SJCRH30 (cell line): ENCODE results near the gene TAB3. TPM values are rescaled to one million over a fixed set of nuclear protein-coding genes. Genes with fewer than 3 reads are reported as not detected.
A peak's percentile ranks its signal among the peaks of the same experiment; 100 is the strongest.

ENCODE experiments used
- DNase-seq, 2 experiments: peaks; one replicate each; pipeline ENCODE4 v3.0.0-alpha.2; 2015 to 2020
- H3K27ac ChIP-seq: fragments of 250-450 bp; sonication (Bioruptor Pico); 2 replicates; pipeline ENCODE4 v1.5.1; 2020; ENCODE audit warnings: mild to moderate bottlenecking, moderate library complexity
- H3K27me3 ChIP-seq: fragments of 250-450 bp; sonication (Bioruptor Pico); 2 replicates; pipeline ENCODE4 v1.5.1; 2020; ENCODE audit warnings: mild to moderate bottlenecking, moderate library complexity
- H3K36me3 ChIP-seq: fragments of 250-450 bp; sonication (Bioruptor Pico); 2 replicates; pipeline ENCODE4 v1.5.1; 2020; ENCODE audit warnings: mild to moderate bottlenecking, moderate library complexity
- H3K4me1 ChIP-seq: fragments of 250-450 bp; sonication (Bioruptor Pico); 2 replicates; pipeline ENCODE4 v1.5.1; 2020; ENCODE audit warnings: mild to moderate bottlenecking, moderate library complexity
- H3K4me3 ChIP-seq: fragments of 250-450 bp; sonication (Bioruptor Pico); 2 replicates; pipeline ENCODE4 v1.5.1; 2020; ENCODE audit warnings: mild to moderate bottlenecking, moderate library complexity
- H3K9me3 ChIP-seq: fragments of 250-450 bp; sonication (Bioruptor Pico); replicated peaks from 2 replicates; pipeline ENCODE4 v1.5.1; 2020; ENCODE audit warnings: mild to moderate bottlenecking, moderate library complexity
- total RNA-seq: library from RNA; depleted of rRNA; stranded (reverse); fragments of >200 nt; shearing (Covaris generic); gene quantifications from 2 replicates; pipeline ENCODE4 v1.2.3, GENCODE V29; 2014

The TAB3 gene
- total RNA-seq, 1 experiment from 2014 or later, result 12.4 TPM

- Histone ChIP-seq H3K4me3 (no peak overlapping the region), H3K4me1 (no peaks in the 10 kb centered on the region), H3K27me3 (no peaks in the 10 kb centered on the region), H3K9me3 (no peaks in the 10 kb centered on the region), H3K36me3 (no peaks in the 10 kb centered on the region), H3K27ac (no peak overlapping the region)
- no peak for DNase-seq
These were observed 9.8 kb upstream of the TAB3 start for GRCh38 chrX:30898886-30899285.

- H3K4me3 ChIP-seq, result no peak overlapping the region
- no peaks in the 10 kb centered on the region for H3K36me3 ChIP-seq
- H3K27ac ChIP-seq, result no peak overlapping the region
- H3K27me3 ChIP-seq, result no peaks in the 10 kb centered on the region
- H3K9me3 ChIP-seq, result no peaks in the 10 kb centered on the region
- DNase-seq, result no peak
- H3K4me1 ChIP-seq, result no peaks in the 10 kb centered on the region
These were observed 6.3 kb upstream of the TAB3 start for GRCh38 chrX:30895370-30895769.

- Histone ChIP-seq H3K4me3 (no peak overlapping the region), H3K36me3 (no peaks in the 10 kb centered on the region), H3K27ac (no peak overlapping the region), H3K9me3 (no peaks in the 10 kb centered on the region), H3K4me1 (no peaks in the 10 kb centered on the region), H3K27me3 (no peaks in the 10 kb centered on the region)
- DNase-seq, result no peak
These were observed 4.2 kb upstream of the TAB3 start for GRCh38 chrX:30893206-30893605.

- no peak overlapping the region for H3K4me3 ChIP-seq
These were observed 3.5 kb upstream of the TAB3 start for GRCh38 chrX:30892591-30892990.

GRCh38 chrX:30888526-30889146, 418 bp downstream of the TAB3 start:
- Histone ChIP-seq H3K4me3 (peak overlapping the region; percentile 70), H3K4me1 (no peaks in the 10 kb centered on the region), H3K27me3 (no peaks in the 10 kb centered on the region), H3K9me3 (no peaks in the 10 kb centered on the region), H3K36me3 (no peaks in the 10 kb centered on the region), H3K27ac (peak overlapping the region; percentile 29; the same call in 1 of the 2 replicates)
- DNase-seq, result peak; percentile 7 to 23

More at GRCh38 chrX:30892591-30892990, 3.5 kb upstream of the TAB3 start:
- H3K27me3 ChIP-seq, result no peaks in the 10 kb centered on the region
- H3K9me3 ChIP-seq, result no peaks in the 10 kb centered on the region
- no peak overlapping the region for H3K27ac ChIP-seq
- H3K36me3 ChIP-seq, result no peaks in the 10 kb centered on the region
- DNase-seq, result no peak
- no peaks in the 10 kb centered on the region for H3K4me1 ChIP-seq

GRCh38 chrX:30887721-30888120, 1.3 kb downstream of the TAB3 start:
- H3K27ac ChIP-seq, result no peak overlapping the region
- no peaks in the 10 kb centered on the region for H3K9me3 ChIP-seq
- H3K4me1 ChIP-seq, result no peaks in the 10 kb centered on the region
- H3K4me3 ChIP-seq, result peak overlapping the region; percentile 70
- H3K27me3 ChIP-seq, result no peaks in the 10 kb centered on the region
- no peaks in the 10 kb centered on the region for H3K36me3 ChIP-seq
- no peak for DNase-seq

GRCh38 chrX:30887288-30887687, 1.8 kb downstream of the TAB3 start:
- H3K4me3 ChIP-seq, result no peak overlapping the region
- H3K4me1 ChIP-seq, result no peaks in the 10 kb centered on the region
- DNase-seq, result no peak
- no peak overlapping the region for H3K27ac ChIP-seq
- no peaks in the 10 kb centered on the region for H3K36me3 ChIP-seq
- no peaks in the 10 kb centered on the region for H3K9me3 ChIP-seq
- no peaks in the 10 kb centered on the region for H3K27me3 ChIP-seq

- no peaks in the 10 kb centered on the region for H3K9me3 ChIP-seq
- DNase-seq, result no peak
- no peaks in the 10 kb centered on the region for H3K27me3 ChIP-seq
- H3K27ac ChIP-seq, result no peak overlapping the region
- no peaks in the 10 kb centered on the region for H3K4me1 ChIP-seq
- H3K4me3 ChIP-seq, result no peak overlapping the region
- H3K36me3 ChIP-seq, result no peaks in the 10 kb centered on the region
These were observed 3.9 kb downstream of the TAB3 start for GRCh38 chrX:30885136-30885535.

- Histone ChIP-seq H3K4me3 (no peak overlapping the region), H3K36me3 (no peaks in the 10 kb centered on the region), H3K27me3 (no peaks in the 10 kb centered on the region), H3K9me3 (no peaks in the 10 kb centered on the region), H3K4me1 (no peaks in the 10 kb centered on the region), H3K27ac (no peak overlapping the region)
- DNase-seq, result no peak
These were observed 5.9 kb downstream of the TAB3 start for GRCh38 chrX:30883138-30883537.

- Histone ChIP-seq H3K27ac (no peak overlapping the region), H3K9me3 (no peaks in the 10 kb centered on the region)
These were observed 7.3 kb downstream of the TAB3 start for GRCh38 chrX:30881797-30882196.

GRCh38 chrX:30881390-30881789, 7.7 kb downstream of the TAB3 start:
- no peak for DNase-seq
- Histone ChIP-seq H3K4me1 (no peaks in the 10 kb centered on the region), H3K36me3 (no peaks in the 10 kb centered on the region), H3K27me3 (no peaks in the 10 kb centered on the region), H3K4me3 (no peak overlapping the region), H3K27ac (no peak overlapping the region), H3K9me3 (no peaks in the 10 kb centered on the region)

More at GRCh38 chrX:30881797-30882196, 7.3 kb downstream of the TAB3 start:
- Histone ChIP-seq H3K36me3 (no peaks in the 10 kb centered on the region), H3K4me1 (no peaks in the 10 kb centered on the region), H3K27me3 (no peaks in the 10 kb centered on the region), H3K4me3 (no peak overlapping the region)
- no peak for DNase-seq

- no peak for DNase-seq
- H3K9me3 ChIP-seq, result no peaks in the 10 kb centered on the region
- no peaks in the 10 kb centered on the region for H3K4me1 ChIP-seq
- no peak overlapping the region for H3K27ac ChIP-seq
- no peaks in the 10 kb centered on the region for H3K27me3 ChIP-seq
- no peak overlapping the region for H3K4me3 ChIP-seq
- no peaks in the 10 kb centered on the region for H3K36me3 ChIP-seq
These were observed 9.0 kb downstream of the TAB3 start for GRCh38 chrX:30880058-30880457.

- Histone ChIP-seq H3K36me3 (no peaks in the 10 kb centered on the region), H3K27ac (no peak overlapping the region)
These were observed 12.7 kb downstream of the TAB3 start for GRCh38 chrX:30876367-30876766.

GRCh38 chrX:30875957-30876356, 13.1 kb downstream of the TAB3 start:
- Histone ChIP-seq H3K4me1 (no peaks in the 10 kb centered on the region), H3K27ac (no peak overlapping the region), H3K36me3 (no peaks in the 10 kb centered on the region), H3K4me3 (no peak overlapping the region), H3K27me3 (no peaks in the 10 kb centered on the region), H3K9me3 (no peaks in the 10 kb centered on the region)
- no peak for DNase-seq

More at GRCh38 chrX:30876367-30876766, 12.7 kb downstream of the TAB3 start:
- Histone ChIP-seq H3K9me3 (no peaks in the 10 kb centered on the region), H3K27me3 (no peaks in the 10 kb centered on the region), H3K4me1 (no peaks in the 10 kb centered on the region), H3K4me3 (no peak overlapping the region)
- no peak for DNase-seq

GRCh38 chrX:30874851-30875250, 14.2 kb downstream of the TAB3 start:
- H3K27me3 ChIP-seq, result no peaks in the 10 kb centered on the region
- H3K36me3 ChIP-seq, result no peaks in the 10 kb centered on the region
- no peak for DNase-seq
- no peak overlapping the region for H3K4me3 ChIP-seq
- no peak overlapping the region for H3K27ac ChIP-seq
- no peaks in the 10 kb centered on the region for H3K4me1 ChIP-seq
- H3K9me3 ChIP-seq, result no peaks in the 10 kb centered on the region

GRCh38 chrX:30870572-30870971, 18.5 kb downstream of the TAB3 start:
- Histone ChIP-seq H3K4me1 (no peaks in the 10 kb centered on the region), H3K4me3 (no peak overlapping the region), H3K36me3 (no peaks in the 10 kb centered on the region), H3K9me3 (no peaks in the 10 kb centered on the region), H3K27ac (no peak overlapping the region), H3K27me3 (no peaks in the 10 kb centered on the region)
- DNase-seq, result no peak
